Kidney (tissue), 14 donors: ENCODE measurements around the gene AOPEP. TPM values are rescaled to one million over a fixed set of nuclear protein-coding genes. Genes with fewer than 3 reads are reported as not detected.

Experiments
- DNase-seq, 5 donors: peaks; one replicate each; pipeline ENCODE4 v3.0.0-alpha.2; 2013 to 2020
- FAIRE-seq: peaks from 2 replicates; lab custom pipeline; 2012; peaks lifted over from hg19 to GRCh38; lab: Jason Lieb, UNC
- H3K27ac ChIP-seq, 2 donors: one replicate each; pipeline ENCODE4 v1.7.0; 2013; ENCODE audit warnings: low read depth in 2 of 2, low read length in 2 of 2, inconsistent platforms in 1 of 2
- H3K27me3 ChIP-seq: one replicate; pipeline ENCODE4 v1.7.1; 2013; ENCODE audit warnings: low read length, inconsistent platforms; ENCODE audit not compliant: control insufficient read depth, insufficient read depth
- H3K36me3 ChIP-seq, 3 donors: one replicate each; pipeline versions ENCODE4 v1.7.0 to v1.7.1; 2013; ENCODE audit warnings: low read length in 3 of 3, control low read depth in 1 of 3, inconsistent platforms in 1 of 3; ENCODE audit not compliant: insufficient read depth in 3 of 3, control insufficient read depth in 2 of 3
- H3K4me1 ChIP-seq, 3 donors: one replicate each; pipeline versions ENCODE4 v1.7.0 to v1.7.1; 2013; ENCODE audit warnings: low read length in 3 of 3, inconsistent platforms in 1 of 3, low read depth in 1 of 3; ENCODE audit not compliant: control insufficient read depth in 2 of 3, insufficient read depth in 2 of 3
- H3K4me3 ChIP-seq, 3 donors: one replicate each; pipeline versions ENCODE4 v1.7.0 to v1.8.1; 2013; ENCODE audit warnings: low read length in 3 of 3, control low read depth in 1 of 3, inconsistent platforms in 1 of 3
- H3K9ac ChIP-seq, 3 donors: one replicate each; pipeline versions ENCODE4 v1.7.0 to v1.7.1; 2013; ENCODE audit warnings: low read length in 3 of 3, control low read depth in 1 of 3, inconsistent platforms in 1 of 3
- H3K9me3 ChIP-seq, 3 donors: one replicate each; pipeline versions ENCODE4 v1.7.0 to v1.7.1; 2013; ENCODE audit warnings: low read length in 3 of 3, control low read depth in 1 of 3, inconsistent platforms in 1 of 3; ENCODE audit not compliant: control insufficient read depth in 2 of 3, insufficient read depth in 1 of 3
- intact Hi-C: fragments of 100-400 bp; cut with DNase I; formaldehyde crosslinking; loops from one replicate; pipeline ENCODE4 v1.11.1; 2022
- polyA plus RNA-seq: library from polyadenylated mRNA; stranded (reverse); fragments of 350-450 nt; fragmentation: Illumina TruSeq; extraction: RNeasy Lipid Tissue Mini Kit (QIAGEN cat#74804); gene quantifications from one replicate; pipeline ENCODE4 v1.2.3, GENCODE V29; 2014; ENCODE audit warnings: low read depth, low replicate concordance; ENCODE audit not compliant: insufficient read depth
- total RNA-seq: library from RNA; stranded (reverse); fragmentation: NEBNext Ultra II Directional; extraction: Animal tissue kit (Norgen Biotek cat#: 25700); gene quantifications from one replicate; pipeline ENCODE4 v1.2.1, GENCODE V29; 2021
- TF ChIP-seq, protein P1 (sequence below): IDR thresholded peaks from 3 replicates; pipeline ENCODE4 v1.5.1; 2012; ENCODE audit warnings: mild to moderate bottlenecking, moderate library complexity, borderline replicate concordance; ENCODE audit not compliant: insufficient read depth; ENCODE audit errors: extremely low read depth
- donor health status: control.
- donor health status: control.
- donor health status: control.
- donor health status: control.
- donor health status: control.
- donor health status: DM: yes; HTN: yes; CAD: no.
- donor health status: Normal renal cell carcinoma (clear cell type).

AOPEP gene
- total and polyA plus RNA-seq, 2 donors from 2014 or later, result 52.2 to 119 TPM

DNA sequence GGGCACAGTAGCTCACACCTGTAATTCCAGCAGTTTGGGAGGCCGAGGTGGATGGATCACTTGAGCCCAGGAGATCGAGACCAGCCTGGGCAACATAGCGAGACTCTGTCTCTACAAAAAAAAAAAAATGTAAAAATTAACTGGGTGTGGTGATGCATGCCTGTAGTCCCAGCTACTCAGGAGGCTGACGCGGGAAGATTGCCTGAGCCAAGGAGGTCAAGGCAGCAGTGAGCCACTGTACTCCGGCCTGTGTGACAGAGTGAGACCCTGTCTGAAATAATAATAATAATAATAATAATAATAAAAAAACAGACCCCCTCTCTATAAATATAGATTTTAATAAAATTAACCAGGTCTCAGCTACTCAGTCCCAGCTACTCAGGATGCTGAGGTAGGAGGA lies 179.7 kb downstream of the AOPEP start:
- DNase-seq (no peak), FAIRE-seq (no peak)
- H3K4me1 ChIP-seq, result peaks cover 0 to 12% (median 7%) of the 10 kb centered on the region in 3 donors
- H3K4me3 ChIP-seq, result no peak overlapping the region
- no peaks in the 10 kb centered on the region for H3K9me3 ChIP-seq
- no peaks in the 10 kb centered on the region for H3K27me3 ChIP-seq
- H3K36me3 ChIP-seq, result no peaks in the 10 kb centered on the region
- intact Hi-C loops, result no loop called here
- no peak overlapping the region for H3K27ac ChIP-seq
- H3K9ac ChIP-seq, result no peak overlapping the region
- TF ChIP-seq, protein P1, sequence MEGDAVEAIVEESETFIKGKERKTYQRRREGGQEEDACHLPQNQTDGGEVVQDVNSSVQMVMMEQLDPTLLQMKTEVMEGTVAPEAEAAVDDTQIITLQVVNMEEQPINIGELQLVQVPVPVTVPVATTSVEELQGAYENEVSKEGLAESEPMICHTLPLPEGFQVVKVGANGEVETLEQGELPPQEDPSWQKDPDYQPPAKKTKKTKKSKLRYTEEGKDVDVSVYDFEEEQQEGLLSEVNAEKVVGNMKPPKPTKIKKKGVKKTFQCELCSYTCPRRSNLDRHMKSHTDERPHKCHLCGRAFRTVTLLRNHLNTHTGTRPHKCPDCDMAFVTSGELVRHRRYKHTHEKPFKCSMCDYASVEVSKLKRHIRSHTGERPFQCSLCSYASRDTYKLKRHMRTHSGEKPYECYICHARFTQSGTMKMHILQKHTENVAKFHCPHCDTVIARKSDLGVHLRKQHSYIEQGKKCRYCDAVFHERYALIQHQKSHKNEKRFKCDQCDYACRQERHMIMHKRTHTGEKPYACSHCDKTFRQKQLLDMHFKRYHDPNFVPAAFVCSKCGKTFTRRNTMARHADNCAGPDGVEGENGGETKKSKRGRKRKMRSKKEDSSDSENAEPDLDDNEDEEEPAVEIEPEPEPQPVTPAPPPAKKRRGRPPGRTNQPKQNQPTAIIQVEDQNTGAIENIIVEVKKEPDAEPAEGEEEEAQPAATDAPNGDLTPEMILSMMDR, result no peak

- Histone ChIP-seq H3K4me1 (peaks cover 0 to 12% (median 7%) of the 10 kb centered on the region in 3 donors), H3K27ac (no peak overlapping the region), H3K36me3 (no peaks in the 10 kb centered on the region), H3K4me3 (no peak overlapping the region), H3K9me3 (no peaks in the 10 kb centered on the region), H3K9ac (no peak overlapping the region), H3K27me3 (no peaks in the 10 kb centered on the region)
- intact Hi-C loops, result no loop called here
- DNase-seq, result no peak
- no peak for FAIRE-seq
- TF ChIP-seq, protein P1, result no peak
Measured at GRCh38 chr9:94906713-94907112, 180.2 kb downstream of the AOPEP start.

- Histone ChIP-seq H3K9ac (no peak overlapping the region), H3K4me3 (no peak overlapping the region), H3K36me3 (no peaks in the 10 kb centered on the region), H3K27me3 (no peaks in the 10 kb centered on the region), H3K4me1 (peaks cover 0 to 12% (median 4%) of the 10 kb centered on the region in 3 donors), H3K9me3 (peaks cover 0 to under 1% (median 0%) of the 10 kb centered on the region in 3 donors), H3K27ac (no peak overlapping the region)
- DNase-seq (peak in 1 of 5 donors; percentile 58), FAIRE-seq (no peak)
- intact Hi-C loops, result no loop called here
- TF ChIP-seq, protein P1, result no peak
Measured at GRCh38 chr9:94907264-94907936, 180.9 kb downstream of the AOPEP start.
